IPS-15b (cell line): ENCODE data around the gene ANKDD1B.

ENCODE experiments used
- H3K27me3 ChIP-seq: one replicate; pipeline ENCODE4 v1.6.1; 2013; ENCODE audit warnings: low read length; ENCODE audit not compliant: control insufficient read depth, insufficient read depth
- H3K36me3 ChIP-seq: one replicate; pipeline ENCODE4 v1.6.1; 2013; ENCODE audit warnings: low read length; ENCODE audit not compliant: control insufficient read depth, insufficient read depth
- H3K4me1 ChIP-seq: one replicate; pipeline ENCODE4 v1.6.1; 2013; ENCODE audit warnings: mild to moderate bottlenecking, low read length; ENCODE audit not compliant: control insufficient read depth, insufficient read depth
- H3K4me3 ChIP-seq: one replicate; pipeline ENCODE4 v1.5.1; 2013; ENCODE audit warnings: low read depth, low read length
- H3K9ac ChIP-seq: one replicate; pipeline ENCODE4 v1.6.1; 2013; ENCODE audit warnings: low read depth, mild to moderate bottlenecking, low read length
- H3K9me3 ChIP-seq: one replicate; pipeline ENCODE4 v1.6.1; 2013; ENCODE audit warnings: mild to moderate bottlenecking, low read length; ENCODE audit not compliant: control insufficient read depth, insufficient read depth

ANKDD1B gene

DNA sequence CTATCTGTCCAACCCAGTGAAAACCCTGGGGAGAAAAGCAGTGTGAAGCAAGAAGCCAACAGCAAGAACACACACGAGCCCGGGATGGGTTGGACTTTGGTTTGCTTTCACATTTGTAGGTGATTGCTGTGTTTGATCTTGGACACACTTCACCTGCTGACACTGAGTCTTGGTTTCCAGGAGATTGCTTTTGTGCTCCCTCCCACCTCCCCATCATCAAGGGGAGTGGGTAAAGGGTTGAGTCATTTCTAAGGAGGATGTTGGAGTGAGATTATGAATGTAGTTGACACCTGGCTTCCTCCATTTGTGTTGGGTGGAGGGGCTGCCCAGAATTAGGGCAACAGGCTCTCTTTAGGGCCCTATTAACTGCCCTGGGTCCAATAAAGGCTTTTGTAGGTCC is 37.5 kb downstream of the ANKDD1B start:
- Histone ChIP-seq H3K9me3 (no peaks in the 10 kb centered on the region), H3K9ac (no peak overlapping the region), H3K4me3 (no peak overlapping the region), H3K36me3 (no peaks in the 10 kb centered on the region), H3K4me1 (no peaks in the 10 kb centered on the region), H3K27me3 (no peaks in the 10 kb centered on the region)

DNA sequence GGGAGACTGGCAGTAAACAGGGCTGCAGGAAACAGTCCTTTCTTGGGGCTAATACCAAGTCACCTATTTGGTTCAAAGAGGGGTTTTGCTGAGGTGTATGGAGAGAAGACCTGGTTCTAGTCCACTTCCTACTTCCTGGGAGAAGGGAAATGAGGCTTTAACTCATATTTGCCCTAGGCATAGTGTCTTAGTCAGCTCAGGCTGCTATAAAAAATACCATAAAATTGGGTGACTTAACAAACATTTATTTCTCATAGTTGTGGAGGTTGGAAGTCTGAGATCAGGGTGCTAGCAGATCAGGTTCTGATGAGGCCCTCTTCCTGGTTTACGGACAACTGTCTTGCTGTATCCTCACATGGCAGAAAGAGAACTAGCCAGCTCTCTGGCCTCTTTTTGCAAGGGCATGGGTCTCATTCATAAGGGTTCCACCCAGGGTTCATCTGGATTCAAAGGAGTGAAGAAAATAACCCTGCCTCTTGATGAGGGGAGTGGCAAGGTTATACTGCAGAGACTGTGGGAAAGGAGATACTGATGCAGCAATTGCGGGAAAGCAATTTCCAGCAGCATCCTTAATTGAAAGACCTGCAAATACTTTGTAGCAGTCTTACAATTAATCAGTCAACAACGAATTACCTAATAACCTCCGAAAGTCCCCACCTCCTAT is 40.5 kb downstream of the ANKDD1B start:
- Histone ChIP-seq H3K36me3 (no peaks in the 10 kb centered on the region), H3K9ac (no peak overlapping the region), H3K9me3 (no peaks in the 10 kb centered on the region), H3K4me3 (no peak overlapping the region), H3K27me3 (no peaks in the 10 kb centered on the region), H3K4me1 (peaks cover 2% of the 10 kb centered on the region)

DNA sequence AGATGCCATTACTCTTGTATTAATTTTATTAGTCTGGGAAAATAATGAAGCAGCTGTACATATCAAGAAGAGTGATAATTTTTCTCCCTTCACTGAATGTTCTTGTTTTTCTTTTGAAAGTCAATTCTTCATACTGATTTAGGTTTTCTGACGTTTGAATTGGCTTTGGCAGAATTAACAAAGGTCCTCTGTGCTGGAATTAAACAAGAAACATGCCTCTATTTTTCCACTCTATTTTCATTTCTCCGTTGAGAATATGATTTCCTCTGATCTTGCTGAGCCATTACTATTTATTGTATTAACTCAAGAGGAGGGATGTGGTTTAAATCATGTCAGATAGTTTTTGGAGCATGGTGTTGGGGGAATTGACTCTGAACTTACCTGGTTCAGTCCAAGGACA is 42.3 kb downstream of the ANKDD1B start:
- peaks cover 4% of the 10 kb centered on the region for H3K4me1 ChIP-seq
- no peak overlapping the region for H3K4me3 ChIP-seq
- H3K36me3 ChIP-seq: no peaks in the 10 kb centered on the region
- H3K9ac ChIP-seq: no peak overlapping the region
- H3K27me3 ChIP-seq: no peaks in the 10 kb centered on the region
- H3K9me3 ChIP-seq: no peaks in the 10 kb centered on the region

DNA sequence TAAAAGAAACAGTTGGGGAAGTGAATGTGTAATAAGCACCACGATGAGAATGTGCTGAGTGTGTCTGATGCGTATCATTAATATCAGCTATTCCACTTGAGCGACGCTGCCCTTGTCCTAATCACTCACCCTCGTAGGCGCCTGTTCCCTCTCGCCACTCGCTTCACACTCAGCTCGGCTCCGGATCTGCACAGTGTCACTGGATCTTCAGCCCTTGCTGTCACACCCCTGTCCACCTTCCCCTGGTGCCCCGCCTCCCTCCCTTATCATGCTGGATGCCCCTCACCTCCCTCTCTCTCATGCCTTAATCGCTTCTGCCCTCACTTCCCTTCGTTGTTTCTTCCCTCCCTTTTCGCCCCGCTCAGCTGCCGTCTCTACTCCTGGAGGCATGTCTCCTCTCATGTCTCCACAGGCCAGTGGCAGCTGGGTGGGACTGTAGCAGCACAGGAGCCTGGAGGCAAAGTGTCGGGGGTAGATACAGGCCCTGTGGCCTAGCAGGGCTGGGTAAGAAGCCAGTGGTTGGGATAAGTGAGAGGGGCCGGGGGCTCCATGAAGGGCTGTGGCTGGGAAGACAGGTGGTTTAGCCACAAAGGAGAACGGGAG is 43.5 kb downstream of the ANKDD1B start:
- Histone ChIP-seq H3K4me3 (no peak overlapping the region), H3K9me3 (no peaks in the 10 kb centered on the region), H3K4me1 (peaks cover 4% of the 10 kb centered on the region), H3K36me3 (no peaks in the 10 kb centered on the region), H3K27me3 (no peaks in the 10 kb centered on the region), H3K9ac (no peak overlapping the region)

- Histone ChIP-seq H3K4me1 (peaks cover 4% of the 10 kb centered on the region), H3K4me3 (no peak overlapping the region), H3K27me3 (no peaks in the 10 kb centered on the region), H3K36me3 (no peaks in the 10 kb centered on the region), H3K9ac (no peak overlapping the region), H3K9me3 (no peaks in the 10 kb centered on the region)
Observed at GRCh38 chr5:75656311-75657003, 45.2 kb downstream of the ANKDD1B start.

- Histone ChIP-seq H3K9ac (no peak overlapping the region), H3K27me3 (no peaks in the 10 kb centered on the region), H3K4me1 (peaks cover 4% of the 10 kb centered on the region), H3K4me3 (no peak overlapping the region), H3K9me3 (no peaks in the 10 kb centered on the region), H3K36me3 (no peaks in the 10 kb centered on the region)
Observed at GRCh38 chr5:75659791-75660450, 48.7 kb downstream of the ANKDD1B start.

DNA sequence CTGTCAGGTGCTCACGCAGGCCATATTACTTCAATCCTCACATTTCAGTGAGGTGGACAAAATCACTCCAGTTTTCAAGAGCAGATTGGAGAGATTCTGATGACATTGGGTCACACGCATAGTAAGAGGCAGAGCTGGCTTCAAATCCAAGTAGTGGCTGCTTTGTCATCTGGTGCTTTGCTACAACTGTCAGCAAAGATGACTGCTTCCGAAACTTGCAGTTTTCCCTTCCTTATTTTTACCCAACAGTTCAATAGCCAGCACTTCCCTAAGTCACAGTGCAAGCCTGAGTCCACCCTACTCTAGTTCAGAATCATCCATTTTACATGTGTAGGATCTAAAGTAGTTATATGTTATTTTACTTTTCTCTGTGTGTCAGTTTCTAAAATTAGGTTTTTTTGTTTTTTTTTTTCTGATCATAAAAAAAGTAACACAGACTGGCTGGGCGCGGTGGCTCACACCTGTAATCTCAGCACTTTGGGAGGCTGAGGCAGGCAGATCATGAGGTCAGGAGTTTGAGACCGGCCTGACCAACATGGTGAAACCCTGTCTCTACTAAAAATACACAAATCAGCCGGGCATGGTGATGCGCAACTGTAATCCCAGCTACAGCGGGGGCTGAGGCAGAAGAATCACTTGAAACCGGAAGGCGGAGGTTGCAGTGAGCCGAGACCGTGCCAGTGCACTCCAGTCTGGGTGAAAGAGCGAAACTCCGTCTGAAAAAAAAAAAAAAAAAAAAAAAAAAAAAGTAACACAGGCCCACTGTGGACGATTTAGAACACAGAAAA is 49.6 kb downstream of the ANKDD1B start:
- H3K4me1 ChIP-seq: peaks cover 2% of the 10 kb centered on the region
- H3K9ac ChIP-seq: no peak overlapping the region
- H3K36me3 ChIP-seq: no peaks in the 10 kb centered on the region
- no peaks in the 10 kb centered on the region for H3K27me3 ChIP-seq
- H3K4me3 ChIP-seq: no peak overlapping the region
- no peaks in the 10 kb centered on the region for H3K9me3 ChIP-seq

DNA sequence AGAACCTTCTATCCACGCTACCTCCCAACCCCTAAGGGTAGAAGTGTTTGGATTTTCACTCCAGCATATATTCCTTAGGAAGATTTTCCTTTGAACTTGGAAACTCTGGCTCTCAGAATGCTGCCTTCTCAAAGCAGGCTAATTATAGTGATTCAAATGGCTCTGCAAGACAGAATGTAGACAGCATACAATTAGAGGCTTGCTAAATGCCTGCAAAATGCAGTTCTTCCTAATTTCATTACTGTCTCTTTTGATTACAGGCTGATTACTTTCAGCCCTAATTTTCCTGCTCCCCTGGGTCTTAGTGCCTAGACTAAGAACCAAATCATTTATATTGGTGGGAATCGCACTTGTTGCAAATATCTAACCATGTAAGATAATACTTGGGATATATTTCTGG is 50.8 kb downstream of the ANKDD1B start:
- H3K9me3 ChIP-seq: no peaks in the 10 kb centered on the region
- no peak overlapping the region for H3K4me3 ChIP-seq
- H3K36me3 ChIP-seq: no peaks in the 10 kb centered on the region
- no peaks in the 10 kb centered on the region for H3K27me3 ChIP-seq
- H3K4me1 ChIP-seq: no peaks in the 10 kb centered on the region
- H3K9ac ChIP-seq: no peak overlapping the region

DNA sequence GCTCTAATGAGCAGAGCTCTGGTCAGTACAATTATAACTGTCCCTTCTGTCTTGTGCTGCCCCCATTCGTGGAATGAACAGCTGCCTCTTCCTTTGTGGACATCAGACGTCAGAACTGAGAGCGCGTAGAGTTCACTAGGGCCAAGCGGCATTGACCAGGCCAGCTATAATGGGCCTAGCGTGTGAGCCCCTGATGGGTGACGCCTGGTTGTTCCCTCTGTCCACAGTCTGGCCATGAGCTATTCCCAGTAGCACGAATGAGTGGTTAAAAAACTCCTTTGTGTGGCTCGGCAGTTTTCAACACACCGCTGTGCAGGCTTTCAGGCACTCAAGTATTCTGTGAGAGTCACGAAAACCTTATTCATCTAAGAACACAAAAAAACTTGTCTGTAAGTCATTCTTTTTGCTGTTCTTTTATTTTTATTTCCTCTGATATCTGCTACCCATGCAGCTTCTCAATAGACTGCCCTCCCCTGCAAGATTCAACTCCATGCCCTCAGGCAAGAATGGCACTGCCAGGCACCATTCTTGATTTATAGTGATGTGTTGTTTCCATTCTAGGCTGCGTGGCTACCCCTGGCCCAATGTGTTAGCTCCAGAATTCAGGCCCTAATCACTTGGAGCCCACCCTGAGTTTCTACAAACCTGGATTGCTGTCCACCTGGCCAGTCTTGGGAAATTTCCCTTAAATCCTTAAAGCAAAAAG is 52.5 kb downstream of the ANKDD1B start:
- no peak overlapping the region for H3K9ac ChIP-seq
- H3K4me3 ChIP-seq: no peak overlapping the region
- no peaks in the 10 kb centered on the region for H3K27me3 ChIP-seq
- no peaks in the 10 kb centered on the region for H3K36me3 ChIP-seq
- H3K9me3 ChIP-seq: no peaks in the 10 kb centered on the region
- H3K4me1 ChIP-seq: peaks cover 4% of the 10 kb centered on the region

DNA sequence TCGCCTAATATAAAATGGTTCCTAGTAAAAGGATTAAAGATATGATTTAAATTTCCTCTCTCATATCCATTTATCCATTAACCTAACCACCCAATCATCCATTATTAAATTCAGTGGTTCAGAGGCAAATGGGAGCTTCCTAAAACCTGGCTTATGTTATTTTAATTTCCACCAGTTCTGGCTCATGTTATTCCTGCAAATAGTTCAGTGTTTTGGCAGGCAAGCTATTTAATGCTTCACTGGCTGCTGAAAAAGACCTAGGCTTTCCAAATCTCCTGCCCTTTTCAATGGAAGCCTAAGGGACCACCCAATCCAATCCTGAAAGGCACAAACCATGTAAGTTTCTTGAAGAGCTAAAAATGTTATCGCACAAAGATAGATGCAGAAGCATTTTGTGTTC is 53.7 kb downstream of the ANKDD1B start:
- Histone ChIP-seq H3K4me1 (peaks cover 13% of the 10 kb centered on the region), H3K27me3 (no peaks in the 10 kb centered on the region), H3K36me3 (no peaks in the 10 kb centered on the region), H3K4me3 (no peak overlapping the region), H3K9ac (no peak overlapping the region), H3K9me3 (no peaks in the 10 kb centered on the region)

DNA sequence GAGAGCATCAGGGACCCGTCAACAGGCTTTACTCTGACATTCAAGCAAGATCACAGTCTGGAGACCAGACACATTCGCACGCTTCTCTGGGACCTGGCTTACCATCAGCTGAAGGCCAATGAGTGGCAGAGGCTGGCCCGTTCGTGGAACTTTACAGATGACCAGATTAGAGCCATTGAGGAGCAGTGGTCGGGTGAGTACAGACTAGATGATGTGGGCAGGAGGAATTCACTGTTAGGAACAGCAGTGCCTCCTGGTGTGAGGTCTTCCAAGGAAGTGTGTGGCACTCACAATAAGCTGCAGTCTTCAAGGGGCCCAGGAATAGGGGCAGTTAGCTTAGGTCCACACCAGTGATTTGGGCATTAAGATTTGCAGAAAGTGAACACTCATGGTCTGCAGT is 55.5 kb downstream of the ANKDD1B start:
- Histone ChIP-seq H3K9ac (no peak overlapping the region), H3K4me1 (peaks cover 14% of the 10 kb centered on the region), H3K27me3 (no peaks in the 10 kb centered on the region), H3K36me3 (no peaks in the 10 kb centered on the region), H3K9me3 (no peaks in the 10 kb centered on the region), H3K4me3 (no peak overlapping the region)
